ENCODE results near the gene RAPGEF6. TPM values are rescaled to one million over a fixed set of nuclear protein-coding genes. Genes with fewer than 3 reads are reported as not detected.
"Not testable (repeated sequence)": the region's sequence is repeated elsewhere in the genome, so short reads cannot be mapped to it uniquely, and the experiment has no call there.

Gene RAPGEF6
- total RNA-seq, 1 donor from 2014 or later: 22.9 TPM

DNA sequence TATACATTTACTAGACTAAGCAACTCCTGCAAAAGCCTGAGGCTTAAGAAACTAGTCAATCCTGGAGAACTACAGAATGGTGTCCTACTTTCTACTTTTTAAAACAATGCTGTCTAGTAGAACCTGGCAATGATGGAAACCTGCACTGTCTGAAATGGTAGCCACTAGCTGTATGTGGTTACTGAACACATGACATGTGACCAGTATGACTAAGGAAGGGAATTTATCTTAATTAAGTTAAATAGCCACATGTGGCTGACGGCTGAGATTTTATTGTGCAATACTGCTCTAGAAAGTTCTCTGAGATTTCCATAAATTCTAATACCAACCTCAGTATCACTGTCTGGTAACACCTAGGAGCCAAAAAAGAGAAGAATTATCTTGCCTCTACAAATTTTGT is 44.9 kb upstream of the RAPGEF6 start:
- DNase-seq (ENCODE audit: low spot score in 2 of 2): no peak
- intact Hi-C loops (cut with DNase I): loop anchor here (10.0 kb wide), 1 partner anchor 75 kb away; no protein-coding TSS in a partner anchor
- Histone ChIP-seq H3K27ac (no peak overlapping the region), H3K36me3 (peaks cover 11 to 49% of the 10 kb centered on the region in 2 donors), H3K27me3 (no peaks in the 10 kb centered on the region), H3K4me3 (no peak overlapping the region), H3K9me3 (no peaks in the 10 kb centered on the region), H3K4me1 (no peaks in the 10 kb centered on the region)
- TF ChIP-seq CTCF (IDR thresholded peaks at IDR 0.05): no peak

- H3K9me3 ChIP-seq; H3K4me1 ChIP-seq; H3K27ac ChIP-seq; H3K4me3 ChIP-seq; H3K27me3 ChIP-seq; DNase-seq (ENCODE audit: low spot score in 2 of 2): not testable (repeated sequence)
- H3K36me3 ChIP-seq: peaks cover 11 to 59% of the 10 kb centered on the region in 2 donors
- intact Hi-C loops (cut with DNase I): loop anchor here (10.0 kb wide), 1 partner anchor 73 kb away; no protein-coding TSS in a partner anchor
Measured at GRCh38 chr5:131678273-131678672, 43.2 kb upstream of the RAPGEF6 start.

- Histone ChIP-seq H3K4me1 (peaks cover 4 to 18% of the 10 kb centered on the region in 2 donors), H3K36me3 (peaks cover 8 to 59% of the 10 kb centered on the region in 2 donors), H3K4me3 (no peak overlapping the region), H3K27ac (no peak overlapping the region), H3K9me3 (no peaks in the 10 kb centered on the region), H3K27me3 (no peaks in the 10 kb centered on the region)
- no peak for TF ChIP-seq CTCF (IDR thresholded peaks at IDR 0.05)
- DNase-seq (ENCODE audit: low spot score in 2 of 2): no peak
- intact Hi-C loops (cut with DNase I): loop anchor here (10.0 kb wide), 1 partner anchor 72 kb away; no protein-coding TSS in a partner anchor
Measured at GRCh38 chr5:131677115-131677514, 42.1 kb upstream of the RAPGEF6 start.

GRCh38 chr5:131672776-131673175 is 37.7 kb upstream of the RAPGEF6 start:
- Histone ChIP-seq H3K36me3 (peaks cover 7 to 42% of the 10 kb centered on the region in 2 donors), H3K27me3 (no peaks in the 10 kb centered on the region), H3K4me1 (peaks cover 4 to 23% of the 10 kb centered on the region in 2 donors), H3K4me3 (no peak overlapping the region), H3K9me3 (no peaks in the 10 kb centered on the region), H3K27ac (peak overlapping the region; percentile 80)
- TF ChIP-seq CTCF (IDR thresholded peaks at IDR 0.05): no peak
- DNase-seq (ENCODE audit: low spot score in 2 of 2): no peak
- intact Hi-C loops (cut with DNase I): loop anchor here (10.0 kb wide), 1 partner anchor 68 kb away; no protein-coding TSS in a partner anchor

- Histone ChIP-seq H3K4me3 (no peak overlapping the region), H3K27ac (peak overlapping the region; percentile 80), H3K4me1 (peaks cover 4 to 23% of the 10 kb centered on the region in 2 donors), H3K36me3 (peaks cover 7 to 35% of the 10 kb centered on the region in 2 donors), H3K9me3 (no peaks in the 10 kb centered on the region), H3K27me3 (no peaks in the 10 kb centered on the region)
- TF ChIP-seq CTCF (IDR thresholded peaks at IDR 0.05): no peak
- no peak for DNase-seq (ENCODE audit: low spot score in 2 of 2)
- intact Hi-C loops (cut with DNase I): loop anchor here (10.0 kb wide), 1 partner anchor 67 kb away; no protein-coding TSS in a partner anchor
Measured at GRCh38 chr5:131671994-131672655, 37.1 kb upstream of the RAPGEF6 start.

DNA sequence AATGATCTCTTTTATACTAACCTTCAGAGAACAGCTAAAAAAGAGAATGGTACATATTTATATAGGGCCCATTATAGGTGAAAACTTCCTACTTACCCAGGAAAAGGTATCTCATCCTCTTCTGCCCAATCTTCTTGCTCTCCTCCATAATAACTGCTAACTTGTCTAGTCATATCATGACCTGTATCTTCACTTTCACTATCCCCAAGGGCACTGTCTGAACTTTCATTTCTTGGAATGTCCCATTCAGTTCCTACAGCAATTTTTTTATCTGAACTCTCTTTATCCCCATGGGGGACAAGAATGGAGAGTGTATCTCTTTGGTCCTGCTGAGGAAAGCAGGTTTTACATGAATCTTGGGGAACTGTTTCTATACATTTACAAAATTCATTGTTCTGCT is 36.4 kb upstream of the RAPGEF6 start:
- Histone ChIP-seq H3K27ac (peak overlapping the region; percentile 80), H3K36me3 (peaks cover 4 to 29% of the 10 kb centered on the region in 2 donors), H3K9me3 (no peaks in the 10 kb centered on the region), H3K4me1 (peaks cover 4 to 23% of the 10 kb centered on the region in 2 donors), H3K27me3 (no peaks in the 10 kb centered on the region), H3K4me3 (no peak overlapping the region)
- intact Hi-C loops (cut with DNase I): loop anchor here (10.0 kb wide), 1 partner anchor 67 kb away; no protein-coding TSS in a partner anchor
- DNase-seq (ENCODE audit: low spot score in 2 of 2): no peak
- TF ChIP-seq CTCF (IDR thresholded peaks at IDR 0.05): no peak
